HepG2 (cell line): ENCODE results near the gene PET100. TPM values are rescaled to one million over a fixed set of nuclear protein-coding genes. Genes with fewer than 3 reads are reported as not detected.
A peak's percentile ranks its signal among the peaks of the same experiment; 100 is the strongest.

Source experiments
- DPF2 ChIP-seq: sonication (generic); formaldehyde crosslinking; IDR thresholded peaks from 2 replicates; pipeline ENCODE4 v1.4.0; 2020; ENCODE audit warnings: mild to moderate bottlenecking, low read depth, missing genetic modification reagents, borderline replicate concordance
- EHMT2 ChIP-seq: fragments of 200-600 bp; sonication (generic); IDR thresholded peaks from 2 replicates; pipeline ENCODE4 v1.7.0; 2017; ENCODE audit warnings: antibody characterized with exemption, low read depth, low read length, borderline replicate concordance
- ETV6 ChIP-seq: sonication (generic); formaldehyde crosslinking; conservative IDR thresholded peaks from 2 replicates; pipeline ENCODE4 v1.4.0; 2020; ENCODE audit warnings: missing genetic modification reagents
- FOXC1 ChIP-seq: sonication (generic); formaldehyde crosslinking; IDR thresholded peaks from 2 replicates; pipeline ENCODE4 v1.8.0; 2022; ENCODE audit warnings: mild to moderate bottlenecking, missing genetic modification reagents, borderline replicate concordance
- FOXK1 ChIP-seq: sonication (generic); formaldehyde crosslinking; IDR thresholded peaks from 2 replicates; pipeline ENCODE4 v1.4.0; 2020; ENCODE audit warnings: low read depth, missing genetic modification reagents, borderline replicate concordance
- HOXA3 ChIP-seq: sonication (generic); formaldehyde crosslinking; IDR thresholded peaks from 2 replicates; pipeline ENCODE4 v1.5.0; 2020; ENCODE audit warnings: missing genetic modification reagents
- MXI1 ChIP-seq: IDR thresholded peaks from 3 replicates; pipeline ENCODE4 v1.6.1; 2012; ENCODE audit warnings: low read depth, low read length, inconsistent platforms, borderline replicate concordance
- NCOA2 ChIP-seq: sonication (generic); formaldehyde crosslinking; IDR thresholded peaks from 2 replicates; pipeline ENCODE4 v1.8.0; 2022; ENCODE audit warnings: inconsistent platforms
- NR2F1 ChIP-seq, 2 experiments: fragments of 450-650 bp in 1 of 2; formaldehyde crosslinking in 1 of 2; IDR thresholded peaks; 2 replicates each; pipeline versions ENCODE4 v1.5.0 to v1.6.1; 2016 to 2020; ENCODE audit warnings: mild to moderate bottlenecking in 1 of 2, missing compliant biosample characterization in 1 of 2, missing genetic modification reagents in 1 of 2, moderate library complexity in 1 of 2
- SMYD3 ChIP-seq: sonication (generic); formaldehyde crosslinking; IDR thresholded peaks from 2 replicates; pipeline ENCODE4 v1.8.1; 2023; ENCODE audit warnings: mild to moderate bottlenecking, missing genetic modification reagents
- TAF15 ChIP-seq: fragments of 200-400 bp; formaldehyde crosslinking; IDR thresholded peaks from one replicate; pipeline ENCODE4 v1.6.1; 2018; ENCODE audit warnings: mild to moderate bottlenecking, low read depth, low read length; ENCODE audit not compliant: poor library complexity, severe bottlenecking
- TCF7 ChIP-seq: sonication (generic); IDR thresholded peaks from 2 replicates; pipeline ENCODE4 v1.6.1; 2016; ENCODE audit warnings: antibody characterized with exemption, low read depth
- TOPORS ChIP-seq: sonication (generic); formaldehyde crosslinking; IDR thresholded peaks from 2 replicates; pipeline ENCODE4 v1.8.0; 2023; ENCODE audit warnings: mild to moderate bottlenecking, missing genetic modification reagents
- YEATS4 ChIP-seq: sonication (generic); formaldehyde crosslinking; IDR thresholded peaks from 2 replicates; pipeline ENCODE4 v1.4.0; 2020; ENCODE audit warnings: missing genetic modification reagents, borderline replicate concordance
- ZKSCAN1 ChIP-seq: fragments of 150-350 bp; IDR thresholded peaks from 2 replicates; pipeline ENCODE4 v1.6.1; 2014; ENCODE audit warnings: low read length
- ZNF136 ChIP-seq: sonication (generic); formaldehyde crosslinking; IDR thresholded peaks from 2 replicates; pipeline ENCODE4 v1.8.1; 2022; ENCODE audit warnings: low read depth, mild to moderate bottlenecking, moderate library complexity, missing genetic modification reagents
- ZNF160 ChIP-seq: sonication (generic); formaldehyde crosslinking; IDR thresholded peaks from 2 replicates; pipeline ENCODE4 v1.8.0; 2022; ENCODE audit warnings: mild to moderate bottlenecking, inconsistent platforms, missing genetic modification reagents
- ZNF34 ChIP-seq: sonication (generic); formaldehyde crosslinking; IDR thresholded peaks from 2 replicates; pipeline ENCODE4 v1.4.0; 2020; ENCODE audit warnings: mild to moderate bottlenecking, missing genetic modification reagents, borderline replicate concordance
- ZNF674 ChIP-seq: sonication (generic); formaldehyde crosslinking; IDR thresholded peaks from 2 replicates; pipeline ENCODE4 v1.5.0; 2020; ENCODE audit warnings: low read depth, mild to moderate bottlenecking, missing genetic modification reagents
- ZSCAN21 ChIP-seq: sonication (generic); formaldehyde crosslinking; IDR thresholded peaks from 2 replicates; pipeline ENCODE4 v1.8.0; 2022; ENCODE audit warnings: mild to moderate bottlenecking, missing genetic modification reagents, moderate library complexity, borderline replicate concordance
- ZSCAN22 ChIP-seq: sonication (generic); formaldehyde crosslinking; IDR thresholded peaks from 2 replicates; pipeline ENCODE4 v1.4.0; 2020; ENCODE audit warnings: mild to moderate bottlenecking, missing genetic modification reagents
- polyA plus RNA-seq, 8 experiments: library from polyadenylated mRNA; depleted of rRNA in 3 of 8; stranded (reverse) in 7 of 8; unstranded in 1 of 8; fragments of >200 nt; fragmentation: Illumina TruSeq in 4 of 8; extraction: Trizol in 4 of 8; gene quantifications; 2 replicates each; pipeline versions ENCODE4 v1.2.1 to v1.2.3, GENCODE V29; 2011 to 2016; ENCODE audit warnings: low read depth in 4 of 8, missing spikeins in 1 of 8, mixed read lengths in 1 of 8; ENCODE audit not compliant: insufficient read depth in 1 of 8
- total RNA-seq, 5 experiments: library from RNA; depleted of rRNA; stranded (reverse); fragments of >200 nt; fragmentation: Illumina TruSeq; extraction: Trizol; gene quantifications; 2 replicates each; pipeline ENCODE4 v1.2.3, GENCODE V29; 2016; ENCODE audit warnings: low read depth in 1 of 5
- TF ChIP-seq, protein P1 (sequence below): sonication (generic); formaldehyde crosslinking; IDR thresholded peaks from 2 replicates; pipeline ENCODE4 v1.5.0; 2020; ENCODE audit warnings: missing genetic modification reagents
- TF ChIP-seq, protein P2 (sequence below): IDR thresholded peaks from 2 replicates; pipeline ENCODE4 v1.6.1; 2016; ENCODE audit warnings: missing biosample characterization, missing genetic modification reagents, low read depth
- TF ChIP-seq, protein P3 (sequence below): sonication (generic); formaldehyde crosslinking; IDR thresholded peaks from 2 replicates; pipeline ENCODE4 v1.4.0; 2020; ENCODE audit warnings: missing genetic modification reagents
- TF ChIP-seq, protein P4 (sequence below): sonication (generic); formaldehyde crosslinking; IDR thresholded peaks from 2 replicates; pipeline ENCODE4 v1.5.0; 2020; ENCODE audit warnings: missing genetic modification reagents, mild to moderate bottlenecking, borderline replicate concordance

The PET100 gene
- total and polyA plus RNA-seq, 2 of the 13 experiments (the other 11 are each of a cell fraction or from before 2014, with no cell fraction given), result 22.3 to 66.5 TPM

DNA sequence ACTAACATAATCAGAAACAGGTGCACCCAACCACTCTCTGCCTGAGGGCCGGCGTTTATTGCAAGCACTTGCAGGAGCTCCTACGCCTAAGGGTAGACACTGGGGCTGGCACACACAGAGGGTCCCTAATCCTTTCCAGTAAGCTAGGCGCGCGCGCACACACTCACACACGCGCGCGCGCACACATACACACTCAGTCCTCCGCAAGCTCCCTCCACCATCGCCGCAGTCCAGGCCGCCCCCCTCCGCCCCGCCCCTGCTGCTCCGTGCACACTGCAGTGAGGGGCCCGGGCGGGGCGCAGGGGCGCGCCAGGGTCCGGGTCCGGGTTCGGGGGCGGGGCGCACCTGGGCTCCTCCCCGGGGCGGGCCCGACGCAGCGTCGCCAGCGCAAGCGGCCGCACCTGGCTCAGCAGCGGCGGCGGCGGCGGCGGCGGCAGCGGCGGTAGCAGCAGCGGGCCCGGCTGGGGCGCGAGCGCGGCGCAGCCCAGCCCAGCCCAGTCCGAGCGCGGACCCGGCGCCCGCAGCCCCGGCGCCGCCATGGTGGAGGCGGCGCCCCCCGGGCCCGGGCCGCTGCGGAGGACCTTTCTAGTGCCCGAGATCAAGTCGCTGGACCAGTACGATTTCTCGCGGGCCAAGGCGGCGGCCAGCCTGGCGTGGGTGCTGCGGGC, 34.0 kb upstream of the PET100 start, which contains the start of gene CAMSAP3 (continued):
- TF ChIP-seq, protein P1, sequence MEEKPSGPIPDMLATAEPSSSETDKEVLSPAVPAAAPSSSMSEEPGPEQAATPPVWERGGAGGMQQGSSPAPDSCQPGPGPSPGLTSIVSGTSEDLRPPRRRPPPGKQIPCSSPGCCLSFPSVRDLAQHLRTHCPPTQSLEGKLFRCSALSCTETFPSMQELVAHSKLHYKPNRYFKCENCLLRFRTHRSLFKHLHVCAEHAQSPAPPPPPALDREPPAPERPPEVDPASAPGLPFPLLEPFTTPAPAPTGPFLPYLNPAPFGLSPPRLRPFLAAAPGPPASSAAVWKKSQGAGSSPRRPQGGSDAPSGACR (CRISPR knock-in tag), result no peak
- no peak for TF ChIP-seq SMYD3 (CRISPR knock-in tag)
- peak; percentile 23; the same call in 1 of the 2 replicates for TF ChIP-seq YEATS4 (CRISPR knock-in tag)
- TF ChIP-seq MXI1, result peak; percentile 25; the same call in 1 of the 3 replicates
- no peak for TF ChIP-seq NR2F1 (CRISPR knock-in tag; IDR thresholded peaks at IDR 0.05)
- TF ChIP-seq, protein P2, sequence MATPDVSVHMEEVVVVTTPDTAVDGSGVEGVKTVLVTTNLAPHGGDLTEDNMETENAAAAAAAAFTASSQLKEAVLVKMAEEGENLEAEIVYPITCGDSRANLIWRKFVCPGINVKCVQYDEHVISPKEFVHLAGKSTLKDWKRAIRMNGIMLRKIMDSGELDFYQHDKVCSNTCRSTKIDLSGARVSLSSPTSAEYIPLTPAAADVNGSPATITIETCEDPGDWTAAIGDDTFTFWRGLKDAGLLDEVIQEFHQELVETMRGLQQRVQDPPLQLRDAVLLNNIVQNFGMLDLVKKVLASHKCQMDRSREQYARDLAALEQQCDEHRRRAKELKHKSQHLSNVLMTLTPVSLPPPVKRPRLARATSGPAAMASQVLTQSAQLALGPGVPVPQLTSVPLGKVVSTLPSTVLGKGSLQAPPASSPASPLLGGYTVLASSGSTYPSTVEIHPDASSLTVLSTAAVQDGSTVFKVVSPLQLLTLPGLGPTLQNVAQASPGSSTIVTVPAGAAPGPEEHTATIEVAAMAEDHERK (CRISPR knock-in tag), result no peak
- no peak for TF ChIP-seq DPF2 (CRISPR knock-in tag)
- no peak for TF ChIP-seq FOXC1 (CRISPR knock-in tag)
- 0 out of 2 replicates have a peak, but pooled peaks have one; percentile 12 for TF ChIP-seq ZNF160 (CRISPR knock-in tag)
- TF ChIP-seq EHMT2, result no peak
- TF ChIP-seq TOPORS, result no peak
- no peak for TF ChIP-seq TAF15
- no peak for TF ChIP-seq ZNF34
- no peak for TF ChIP-seq ETV6
- TF ChIP-seq, protein P3, sequence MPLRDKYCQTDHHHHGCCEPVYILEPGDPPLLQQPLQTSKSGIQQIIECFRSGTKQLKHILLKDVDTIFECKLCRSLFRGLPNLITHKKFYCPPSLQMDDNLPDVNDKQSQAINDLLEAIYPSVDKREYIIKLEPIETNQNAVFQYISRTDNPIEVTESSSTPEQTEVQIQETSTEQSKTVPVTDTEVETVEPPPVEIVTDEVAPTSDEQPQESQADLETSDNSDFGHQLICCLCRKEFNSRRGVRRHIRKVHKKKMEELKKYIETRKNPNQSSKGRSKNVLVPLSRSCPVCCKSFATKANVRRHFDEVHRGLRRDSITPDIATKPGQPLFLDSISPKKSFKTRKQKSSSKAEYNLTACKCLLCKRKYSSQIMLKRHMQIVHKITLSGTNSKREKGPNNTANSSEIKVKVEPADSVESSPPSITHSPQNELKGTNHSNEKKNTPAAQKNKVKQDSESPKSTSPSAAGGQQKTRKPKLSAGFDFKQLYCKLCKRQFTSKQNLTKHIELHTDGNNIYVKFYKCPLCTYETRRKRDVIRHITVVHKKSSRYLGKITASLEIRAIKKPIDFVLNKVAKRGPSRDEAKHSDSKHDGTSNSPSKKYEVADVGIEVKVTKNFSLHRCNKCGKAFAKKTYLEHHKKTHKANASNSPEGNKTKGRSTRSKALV (CRISPR knock-in tag), result peak; percentile 61; the same call in 1 of the 2 replicates
- no peak for TF ChIP-seq ZSCAN22
- no peak for TF ChIP-seq TCF7
- no peak for TF ChIP-seq ZKSCAN1
- TF ChIP-seq NCOA2, result no peak
- TF ChIP-seq HOXA3 (CRISPR knock-in tag), result peak; percentile 60
- no peak for TF ChIP-seq ZNF674 (CRISPR knock-in tag)
- no peak for TF ChIP-seq FOXK1 (CRISPR knock-in tag)
- TF ChIP-seq ZSCAN21 (CRISPR knock-in tag), result no peak
- TF ChIP-seq ZNF136 (CRISPR knock-in tag), result no peak
- TF ChIP-seq, protein P4, sequence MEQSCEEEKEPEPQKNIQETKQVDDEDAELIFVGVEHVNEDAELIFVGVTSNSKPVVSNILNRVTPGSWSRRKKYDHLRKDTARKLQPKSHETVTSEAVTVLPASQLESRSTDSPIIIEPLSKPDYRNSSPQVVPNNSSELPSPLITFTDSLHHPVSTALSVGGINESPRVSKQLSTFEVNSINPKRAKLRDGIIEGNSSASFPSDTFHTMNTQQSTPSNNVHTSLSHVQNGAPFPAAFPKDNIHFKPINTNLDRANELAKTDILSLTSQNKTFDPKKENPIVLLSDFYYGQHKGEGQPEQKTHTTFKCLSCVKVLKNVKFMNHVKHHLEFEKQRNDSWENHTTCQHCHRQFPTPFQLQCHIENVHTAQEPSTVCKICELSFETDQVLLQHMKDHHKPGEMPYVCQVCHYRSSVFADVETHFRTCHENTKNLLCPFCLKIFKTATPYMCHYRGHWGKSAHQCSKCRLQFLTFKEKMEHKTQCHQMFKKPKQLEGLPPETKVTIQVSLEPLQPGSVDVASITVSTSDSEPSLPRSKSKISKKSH (CRISPR knock-in tag), result no peak
